C4-2B (cell line): ENCODE data around the gene PLA2G4D.

Experiments used
- H3K27ac ChIP-seq: fragments of 450-650 bp; 2 replicates; pipeline ENCODE4 v1.5.1; 2017
- CTCF ChIP-seq: fragments of 450-650 bp; conservative IDR thresholded peaks from 2 replicates; pipeline ENCODE4 v1.5.1; 2017; ENCODE audit warnings: mild to moderate bottlenecking
- ZFX ChIP-seq: fragments of 450-650 bp; IDR thresholded peaks from 2 replicates; pipeline ENCODE4 v1.6.1; 2017

PLA2G4D gene

GRCh38 chr15:42131826-42132806, 37.8 kb upstream of the PLA2G4D start:
- H3K27ac ChIP-seq = no peak overlapping the region
- no peak for TF ChIP-seq ZFX

DNA sequence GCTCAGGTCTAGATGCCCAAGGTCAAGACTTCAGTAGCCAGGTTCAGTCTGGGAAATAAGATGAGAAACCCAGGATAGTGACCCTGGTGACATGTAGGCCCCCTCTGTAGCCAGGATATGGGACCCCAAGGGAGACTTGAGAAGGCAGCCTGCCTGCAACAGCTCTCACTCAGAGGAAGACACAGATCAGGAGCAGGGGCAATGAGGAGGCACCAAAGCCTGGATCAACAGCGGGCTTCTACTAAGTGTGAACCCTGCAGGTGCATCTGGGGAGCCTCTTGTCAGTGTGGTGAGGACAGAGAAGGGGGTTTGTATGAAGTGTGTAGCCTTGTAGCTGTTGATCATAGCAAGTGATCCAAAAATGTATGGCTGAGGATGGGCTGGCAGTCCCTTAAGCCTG, 36.6 kb upstream of the PLA2G4D start:
- TF ChIP-seq CTCF = no peak
- TF ChIP-seq ZFX = no peak
- H3K27ac ChIP-seq = no peak overlapping the region

DNA sequence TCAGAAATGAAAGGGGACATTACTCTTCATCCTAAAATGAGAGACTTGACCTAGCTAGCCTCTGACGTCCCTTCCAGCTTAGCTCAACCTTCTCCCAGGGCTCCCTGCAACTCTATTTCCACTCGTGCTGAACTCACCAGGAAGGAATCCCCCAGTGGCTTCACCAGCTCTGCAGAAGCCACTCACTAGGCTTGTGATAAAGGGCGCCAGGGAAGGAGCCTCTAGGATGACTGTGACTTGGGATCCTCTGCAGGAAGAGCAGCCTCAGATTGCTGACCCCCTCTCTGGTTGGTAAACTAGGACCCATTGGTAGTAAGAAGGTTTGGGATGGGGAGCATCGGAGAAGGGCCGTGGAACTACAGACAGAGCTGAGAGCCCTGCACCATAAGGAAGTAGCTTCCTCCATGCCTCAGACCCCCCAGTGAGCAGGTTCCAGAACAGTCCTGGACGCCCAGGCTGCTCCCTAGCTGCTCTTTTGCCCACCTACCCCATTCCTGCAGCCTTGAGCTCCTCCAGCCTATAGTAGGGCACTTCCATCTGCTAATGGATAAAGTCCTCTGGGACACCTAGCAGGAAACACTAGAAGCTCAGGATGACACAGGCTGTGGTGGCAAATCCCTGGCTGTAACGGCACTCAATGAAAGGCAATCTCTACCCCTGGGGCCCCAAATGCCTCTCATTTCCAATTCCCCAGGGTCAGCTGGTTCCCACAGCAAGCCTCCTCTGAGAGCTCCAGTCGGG, 36.1 kb upstream of the PLA2G4D start:
- TF ChIP-seq CTCF (no peak), ZFX (no peak)
- H3K27ac ChIP-seq = no peak overlapping the region

DNA sequence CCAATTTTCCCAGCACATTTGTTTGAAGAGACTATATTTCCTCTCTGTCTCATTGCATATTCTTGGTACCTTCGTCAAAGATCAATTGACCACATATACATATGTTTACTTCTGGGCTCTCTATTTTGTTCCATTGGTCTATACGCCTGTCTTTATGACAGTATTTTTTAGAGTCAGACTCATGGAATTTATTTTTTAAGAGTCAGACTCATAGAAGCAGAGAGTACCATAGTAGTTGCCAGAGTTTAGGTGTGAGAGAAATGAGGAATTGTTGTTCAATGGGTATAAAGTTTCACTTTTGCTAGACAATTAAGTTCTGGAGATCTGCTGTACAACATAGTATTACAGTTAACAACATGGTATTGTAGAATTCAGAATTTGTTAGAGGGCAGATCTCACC, 35.0 kb upstream of the PLA2G4D start:
- H3K27ac ChIP-seq = no peak overlapping the region
- no peak for TF ChIP-seq CTCF
- TF ChIP-seq ZFX = no peak

GRCh38 chr15:42128476-42128875, 34.1 kb upstream of the PLA2G4D start:
- H3K27ac ChIP-seq = no peak overlapping the region
- TF ChIP-seq ZFX = no peak
- no peak for TF ChIP-seq CTCF

DNA sequence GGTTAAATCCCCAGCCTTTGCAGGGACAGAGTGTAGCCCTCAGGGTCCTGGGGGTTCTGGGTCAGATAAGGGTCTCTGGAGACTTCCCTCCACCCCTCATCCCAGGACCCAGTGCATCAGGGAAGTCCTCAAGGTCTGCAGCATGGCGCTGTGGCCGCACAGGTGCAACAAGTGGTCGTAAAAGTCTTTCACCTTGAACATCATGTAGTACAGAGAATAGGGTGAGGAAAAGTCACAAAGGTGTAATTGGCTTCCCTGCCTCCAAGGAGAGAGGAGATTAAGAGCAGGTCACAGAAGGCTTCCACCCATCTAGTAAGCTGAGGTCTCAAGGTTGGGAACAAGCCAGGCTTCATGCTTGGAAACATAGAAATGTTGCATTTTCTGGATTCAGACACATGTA, 29.2 kb upstream of the PLA2G4D start:
- no peak for TF ChIP-seq CTCF
- no peak for TF ChIP-seq ZFX

GRCh38 chr15:42121682-42122081, 27.3 kb upstream of the PLA2G4D start:
- TF ChIP-seq CTCF (no peak), ZFX (no peak)
- no peak overlapping the region for H3K27ac ChIP-seq

More for the DNA sequence above, 29.2 kb upstream of the PLA2G4D start:
- H3K27ac ChIP-seq = no peak overlapping the region
